GM21381 (cell line): ENCODE measurements around the gene KLK2.

Source experiments
- ATAC-seq: cut with Tn5 transposase; IDR thresholded peaks from one replicate; pipeline ENCODE4 v1.9.1; 2021; ENCODE audit warnings: mild to moderate bottlenecking, moderate library complexity; ENCODE audit not compliant: unreplicated experiment

KLK2 gene

DNA sequence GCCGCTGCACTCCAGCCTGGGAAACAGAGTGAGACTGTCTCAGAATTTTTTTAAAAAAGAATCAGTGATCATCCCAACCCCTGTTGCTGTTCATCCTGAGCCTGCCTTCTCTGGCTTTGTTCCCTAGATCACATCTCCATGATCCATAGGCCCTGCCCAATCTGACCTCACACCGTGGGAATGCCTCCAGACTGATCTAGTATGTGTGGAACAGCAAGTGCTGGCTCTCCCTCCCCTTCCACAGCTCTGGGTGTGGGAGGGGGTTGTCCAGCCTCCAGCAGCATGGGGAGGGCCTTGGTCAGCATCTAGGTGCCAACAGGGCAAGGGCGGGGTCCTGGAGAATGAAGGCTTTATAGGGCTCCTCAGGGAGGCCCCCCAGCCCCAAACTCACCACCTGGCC lies at the start of gene KLK2:
TSS of gene KLK2 (plus strand) at position 384 of the 400 bp plus-strand sequence. CDS start 35 bp downstream, outside the sequence.
- no peak for ATAC-seq

- ATAC-seq, result no peak
These were observed 46.6 kb upstream of the KLK2 start for GRCh38 chr19:50826492-50827240.

DNA sequence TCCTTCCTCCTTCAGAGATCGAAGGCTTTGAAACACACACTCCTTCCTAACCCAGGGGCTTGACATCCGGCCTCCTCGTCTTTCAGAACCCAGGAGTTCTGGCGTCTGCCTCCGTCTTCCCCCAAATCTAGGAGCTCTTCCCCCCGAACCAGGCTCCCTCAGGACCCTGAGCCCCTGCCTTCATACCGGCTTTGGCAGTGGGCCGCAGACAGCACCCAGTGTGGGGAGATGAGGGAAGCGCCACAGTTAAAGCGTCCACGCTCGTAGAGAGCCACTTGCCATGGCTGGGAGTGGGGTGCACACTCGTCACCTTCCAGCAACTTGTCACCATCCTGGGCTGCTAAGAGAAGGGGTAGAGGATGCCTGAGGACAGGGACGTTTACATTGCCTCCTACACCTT lies 45.8 kb upstream of the KLK2 start:
- ATAC-seq, result no peak

DNA sequence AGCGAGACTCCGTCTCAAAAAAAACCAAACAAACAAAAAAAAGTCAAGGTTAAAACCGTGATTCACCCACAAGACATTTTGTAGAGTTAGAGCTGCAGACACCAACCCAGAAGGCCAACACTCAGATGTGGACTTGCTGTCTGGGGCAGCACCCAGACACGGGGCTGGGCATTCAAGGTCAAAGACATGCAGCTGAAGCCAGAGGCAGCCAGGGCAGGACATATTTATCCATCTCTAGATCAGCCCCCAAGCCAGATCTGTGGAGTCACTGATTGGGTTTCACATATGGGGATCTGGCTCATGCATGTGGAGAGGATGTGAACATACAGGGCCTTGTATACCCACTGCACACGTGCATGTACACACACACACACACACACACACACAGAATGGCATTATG lies 43.4 kb upstream of the KLK2 start:
- no peak for ATAC-seq

- ATAC-seq, result no peak
These were observed 42.8 kb upstream of the KLK2 start for GRCh38 chr19:50830266-50831025.

DNA sequence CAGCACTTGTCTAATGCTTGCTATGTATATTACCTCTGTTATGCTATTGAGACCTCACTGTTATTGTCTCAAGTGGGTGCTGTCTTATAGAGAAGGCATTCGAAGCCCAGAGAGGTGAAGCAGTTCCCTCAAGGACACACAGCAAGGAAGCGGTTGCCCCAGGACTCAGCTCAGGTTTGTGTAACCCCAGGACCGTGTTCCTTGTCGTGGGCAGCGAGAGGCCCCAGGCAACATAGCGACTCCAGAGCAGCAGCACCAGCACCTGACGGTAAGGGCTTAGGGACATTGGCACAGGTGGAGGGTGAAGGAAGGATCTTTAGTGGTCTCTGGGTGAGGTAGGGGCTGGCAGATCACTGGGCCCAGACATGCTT lies 42.2 kb upstream of the KLK2 start:
- ATAC-seq, result no peak

GRCh38 chr19:50832666-50833065 lies 40.6 kb upstream of the KLK2 start:
- ATAC-seq, result no peak

DNA sequence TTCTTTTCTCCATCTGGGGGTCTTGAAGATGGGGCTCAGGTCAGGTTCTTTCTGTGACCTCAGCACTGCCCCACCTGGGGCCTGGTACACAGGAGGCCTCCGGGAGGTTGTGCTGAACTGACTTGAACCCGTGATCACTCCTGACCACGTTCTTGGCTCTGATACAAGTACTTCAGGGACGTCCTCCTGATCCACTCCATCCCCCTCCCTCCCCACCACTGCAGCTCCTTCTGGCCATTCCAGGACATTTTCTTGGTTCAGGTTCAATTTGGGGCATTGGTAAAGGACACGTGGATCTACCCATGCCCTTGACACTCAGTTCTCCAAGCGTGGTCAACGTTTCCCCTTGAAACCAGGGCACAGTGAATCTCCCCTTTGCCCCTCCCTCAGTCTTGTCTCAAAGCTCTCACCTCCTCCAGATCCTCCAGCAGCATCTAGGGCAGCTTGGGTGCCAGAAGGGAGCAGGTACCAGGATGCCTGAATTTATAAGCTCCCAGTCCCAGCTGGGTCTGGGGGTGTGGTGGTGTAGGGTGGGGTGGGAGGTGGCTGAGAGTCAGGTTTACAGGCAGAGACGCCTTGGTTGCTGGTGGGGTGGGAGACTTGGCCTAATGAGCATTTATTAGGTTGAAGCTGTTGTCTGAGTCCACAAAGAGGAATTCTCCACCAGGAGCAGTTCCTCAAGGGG lies 40.0 kb upstream of the KLK2 start, which contains the start of gene KLK15:
TSS of gene KLK15 (minus strand) at position 458 of the 685 bp plus-strand sequence. CDS start 2,082 bp downstream, outside the sequence.
- no peak for ATAC-seq

DNA sequence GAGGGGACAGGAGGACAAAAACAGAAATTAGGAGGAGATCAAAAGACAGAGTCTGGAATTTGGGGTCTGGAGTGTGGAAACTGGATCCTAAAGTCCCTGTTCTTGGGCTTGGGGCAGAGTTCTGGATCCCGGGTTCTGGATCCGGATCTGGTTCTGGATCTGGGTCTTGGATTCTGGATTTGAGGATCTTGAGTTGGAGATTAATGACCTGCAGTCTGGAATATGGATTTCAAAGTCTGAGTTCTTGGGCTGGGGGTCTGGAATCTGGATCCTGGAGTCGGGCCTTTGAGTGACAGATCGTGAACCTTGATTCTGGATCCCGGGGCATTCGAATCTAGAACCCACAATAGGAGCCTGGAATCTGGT lies 39.5 kb upstream of the KLK2 start:
- ATAC-seq, result no peak

GRCh38 chr19:50835103-50835784 lies 38.0 kb upstream of the KLK2 start:
- no peak for ATAC-seq

DNA sequence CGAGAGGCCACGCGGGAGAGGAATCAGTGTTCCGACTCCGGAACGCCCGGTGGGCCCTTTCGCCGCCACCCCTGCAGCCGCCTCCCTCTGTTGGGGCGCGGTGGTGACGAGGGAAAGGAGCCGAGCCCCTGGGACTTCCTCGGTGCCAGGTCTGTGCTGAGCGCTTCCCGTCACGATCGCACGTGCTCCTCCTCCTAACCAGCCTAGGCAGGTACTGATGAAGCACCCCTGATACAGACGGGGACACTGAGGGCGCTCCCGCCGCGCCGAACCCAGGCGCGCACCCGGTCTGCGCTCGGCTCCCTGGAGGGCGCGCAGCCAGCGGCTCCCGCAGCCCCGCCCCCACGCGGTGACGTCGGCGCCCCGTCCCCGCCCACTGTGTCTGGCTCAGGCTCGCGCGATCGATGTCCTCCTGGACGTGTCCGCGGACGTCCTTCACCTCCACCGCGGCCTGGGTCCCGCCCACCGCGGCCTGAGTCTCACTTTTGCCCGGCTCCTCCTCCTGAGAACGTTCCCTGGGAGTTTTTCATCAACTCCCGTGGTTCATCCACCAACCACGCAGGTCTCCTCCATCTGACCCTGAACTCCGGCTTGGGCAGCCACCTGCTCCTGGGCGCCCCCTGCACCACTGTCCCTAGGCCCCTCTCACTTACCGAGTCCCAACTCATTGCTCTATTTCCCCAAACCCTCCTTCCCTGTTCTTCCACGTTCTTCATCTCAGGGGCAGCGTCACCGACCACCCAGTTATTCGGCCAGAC lies 37.3 kb upstream of the KLK2 start:
- ATAC-seq, result peak; percentile 84

GRCh38 chr19:50836543-50837195 lies 36.6 kb upstream of the KLK2 start:
- ATAC-seq, result no peak

- no peak for ATAC-seq
These were observed 35.9 kb upstream of the KLK2 start for GRCh38 chr19:50837300-50837699.

GRCh38 chr19:50838239-50838638 lies 35.0 kb upstream of the KLK2 start:
- no peak for ATAC-seq

DNA sequence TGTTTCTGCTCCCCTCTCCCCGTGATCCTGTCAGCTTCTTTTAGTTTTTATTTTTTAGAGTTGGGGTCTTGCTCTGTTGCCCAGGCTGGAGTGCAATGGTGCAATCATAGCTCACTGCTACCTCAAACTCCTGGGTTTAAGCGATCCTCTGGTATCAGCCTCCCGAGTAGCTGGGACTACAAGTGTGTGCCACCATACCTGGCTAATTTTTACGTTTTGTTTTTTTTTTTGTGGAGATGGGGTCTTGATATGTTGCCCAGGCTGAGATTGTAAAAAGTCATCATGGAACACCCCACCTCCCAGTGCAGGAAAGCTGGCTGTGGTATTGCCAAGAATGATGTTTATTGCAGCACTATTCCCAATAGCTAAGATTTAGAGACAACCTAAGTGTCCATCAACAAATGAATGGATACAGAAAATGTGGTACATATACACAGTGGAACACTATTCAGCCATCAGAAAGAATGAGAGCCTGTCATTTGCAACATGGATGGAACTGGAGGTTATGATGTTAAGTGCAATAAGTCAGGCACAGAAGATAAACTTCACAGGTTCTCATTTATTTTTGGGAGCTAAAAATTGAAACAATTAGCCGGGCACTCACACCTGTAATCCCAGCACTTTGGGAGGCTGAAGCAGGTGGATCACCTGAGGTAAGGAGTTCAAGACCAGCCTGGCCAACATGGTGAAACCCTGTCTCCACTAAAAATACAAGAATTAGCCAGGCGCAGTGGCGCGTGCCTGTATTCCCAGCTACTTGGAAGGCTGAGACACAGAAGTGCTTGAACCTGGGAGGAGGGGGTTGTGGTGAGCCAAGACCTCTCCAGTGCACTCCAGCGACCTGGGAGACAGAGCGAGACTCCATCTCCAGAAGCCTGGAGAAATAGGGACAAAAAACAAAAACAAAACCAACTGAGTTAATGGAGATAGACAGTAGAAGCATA lies 33.3 kb upstream of the KLK2 start:
- ATAC-seq, result no peak

GRCh38 chr19:50842130-50842529 lies 31.1 kb upstream of the KLK2 start:
- no peak for ATAC-seq

DNA sequence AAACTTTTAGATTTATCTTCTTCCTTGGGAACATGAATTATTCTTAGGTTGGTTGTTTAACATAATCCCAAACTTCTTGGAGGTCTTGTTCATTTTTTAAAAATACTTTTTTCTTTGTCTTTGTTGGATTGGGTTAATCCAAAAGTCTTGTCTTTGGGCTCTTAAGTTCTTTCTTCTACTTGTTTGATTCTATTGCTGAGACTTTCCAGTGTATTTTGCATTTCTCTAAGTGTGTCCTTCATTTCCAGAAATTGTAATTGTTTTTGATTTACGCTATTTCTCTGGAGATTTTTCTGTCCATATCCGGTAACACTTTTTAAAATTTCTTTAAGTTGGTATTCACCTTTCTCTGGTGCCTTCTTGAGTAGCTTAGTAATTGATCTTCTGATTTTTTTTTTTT lies 30.0 kb upstream of the KLK2 start:
- ATAC-seq, result no peak

DNA sequence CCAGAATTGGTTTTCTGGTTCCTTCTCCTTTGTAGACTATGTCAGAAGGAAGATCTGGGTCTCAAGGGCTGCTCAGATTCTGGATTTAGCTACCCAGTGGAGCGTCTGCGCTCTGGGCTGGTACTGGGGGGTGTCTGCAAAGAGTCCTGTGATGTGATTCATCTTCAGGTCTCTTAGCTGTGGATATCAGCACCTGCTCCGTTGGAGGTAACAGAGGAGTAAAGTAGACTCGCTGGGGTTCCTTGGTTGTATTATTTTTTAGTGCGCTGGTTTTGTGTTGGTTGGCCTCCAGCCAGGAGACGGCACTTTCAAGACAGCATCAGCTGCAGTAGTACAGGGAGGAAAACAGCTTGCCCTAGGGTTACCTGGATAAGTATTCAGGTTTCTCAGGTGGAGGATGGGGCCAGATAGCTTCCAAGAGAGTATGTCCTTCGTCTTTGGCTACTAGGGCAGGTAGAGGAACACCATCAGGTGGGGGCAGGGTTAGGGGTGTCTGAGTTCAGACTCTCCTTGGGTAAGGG lies 29.5 kb upstream of the KLK2 start:
- no peak for ATAC-seq
